ENCODE measurements around the gene P2RY2.

The P2RY2 gene

GRCh38 chr11:73248526-73249185 lies 30.6 kb downstream of the P2RY2 start:
- no peak for DNase-seq

- no peak for DNase-seq
These were observed 31.2 kb downstream of the P2RY2 start for GRCh38 chr11:73249304-73249703.

- DNase-seq = no peak
These were observed 32.0 kb downstream of the P2RY2 start for GRCh38 chr11:73249853-73250783.

GRCh38 chr11:73252577-73253191 lies 34.6 kb downstream of the P2RY2 start:
- no peak for DNase-seq

- DNase-seq = peak; percentile 48
These were observed 39.4 kb downstream of the P2RY2 start for GRCh38 chr11:73257342-73258103.

GRCh38 chr11:73258104-73259035 lies 40.3 kb downstream of the P2RY2 start:
- no peak for DNase-seq

GRCh38 chr11:73259406-73260126 lies 41.5 kb downstream of the P2RY2 start:
- no peak for DNase-seq

- no peak for DNase-seq
These were observed 42.0 kb downstream of the P2RY2 start for GRCh38 chr11:73260127-73260457.

- no peak for DNase-seq
These were observed 44.9 kb downstream of the P2RY2 start for GRCh38 chr11:73262851-73263495.

- DNase-seq = peak; percentile 1
These were observed 45.6 kb downstream of the P2RY2 start for GRCh38 chr11:73263640-73264039.

GRCh38 chr11:73265278-73265810 lies 47.3 kb downstream of the P2RY2 start:
- DNase-seq = no peak

GRCh38 chr11:73265853-73266645 lies 48.0 kb downstream of the P2RY2 start:
- DNase-seq = no peak

GRCh38 chr11:73266646-73267020 lies 48.6 kb downstream of the P2RY2 start:
- no peak for DNase-seq

- no peak for DNase-seq
These were observed 49.2 kb downstream of the P2RY2 start for GRCh38 chr11:73267122-73267846.

- DNase-seq = no peak
These were observed 49.9 kb downstream of the P2RY2 start for GRCh38 chr11:73267906-73268540.

GRCh38 chr11:73268671-73269271 lies 50.7 kb downstream of the P2RY2 start:
- DNase-seq = no peak

- no peak for DNase-seq
These were observed 51.5 kb downstream of the P2RY2 start for GRCh38 chr11:73269459-73270015.

All from retina (tissue), 1 donor.